DOHH2 (cell line): ENCODE results near the gene PTPRN2.

Source experiments
- H3F3A ChIP-seq: fragments of 200-600 bp; sonication (generic), shearing (Covaris generic); 2 replicates; pipeline ENCODE4 v1.6.0; 2016; ENCODE audit warnings: antibody characterized with exemption, mild to moderate bottlenecking; ENCODE audit not compliant: control insufficient read depth, insufficient read depth
- H3K27ac ChIP-seq: fragments of 200-600 bp; sonication (generic); 2 replicates; pipeline ENCODE4 v1.5.1; 2014; ENCODE audit warnings: low read depth, mild to moderate bottlenecking, low read length, moderate library complexity
- H3K27me3 ChIP-seq: fragments of 200-600 bp; sonication (generic); 2 replicates; pipeline ENCODE4 v1.6.1; 2014; ENCODE audit warnings: mild to moderate bottlenecking, low read length, mixed read lengths; ENCODE audit not compliant: control insufficient read depth
- H3K36me3 ChIP-seq: fragments of 200-600 bp; sonication (generic); 2 replicates; pipeline ENCODE4 v1.6.1; 2014; ENCODE audit warnings: mild to moderate bottlenecking, low read length, moderate library complexity, mixed read lengths; ENCODE audit not compliant: control insufficient read depth
- H3K4me1 ChIP-seq: fragments of 200-600 bp; sonication (generic); 2 replicates; pipeline ENCODE4 v1.6.1; 2014; ENCODE audit warnings: mild to moderate bottlenecking, low read length, mixed read lengths; ENCODE audit not compliant: control insufficient read depth
- H3K4me2 ChIP-seq: fragments of 200-600 bp; sonication (generic); 2 replicates; pipeline ENCODE4 v1.6.0; 2014; ENCODE audit warnings: mild to moderate bottlenecking, low read length, moderate library complexity
- H3K4me3 ChIP-seq: fragments of 200-600 bp; sonication (generic); 2 replicates; pipeline ENCODE4 v1.5.1; 2014; ENCODE audit warnings: mild to moderate bottlenecking, low read length, mixed read lengths
- H3K79me2 ChIP-seq: fragments of 200-600 bp; sonication (generic); 2 replicates; pipeline ENCODE4 v1.6.1; 2014; ENCODE audit warnings: mild to moderate bottlenecking, low read length, mixed read lengths; ENCODE audit not compliant: control insufficient read depth
- H3K9me2 ChIP-seq: fragments of 200-600 bp; sonication (generic); replicated peaks from 2 replicates; pipeline ENCODE4 v1.6.1; 2014; ENCODE audit warnings: mild to moderate bottlenecking, low read length, mixed read lengths; ENCODE audit not compliant: control insufficient read depth
- H3K9me3 ChIP-seq: fragments of 200-600 bp; sonication (generic); 2 replicates; pipeline ENCODE4 v1.6.1; 2014; ENCODE audit warnings: antibody characterized with exemption, low read length, mixed read lengths; ENCODE audit not compliant: control insufficient read depth, insufficient read depth
- H4K20me1 ChIP-seq: fragments of 200-600 bp; sonication (generic); 2 replicates; pipeline ENCODE4 v1.6.0; 2014; ENCODE audit warnings: low read depth, mild to moderate bottlenecking, antibody characterized with exemption, low read length, moderate library complexity; ENCODE audit not compliant: control insufficient read depth, insufficient read depth
- CTCF ChIP-seq: fragments of 200-600 bp; sonication (generic); IDR thresholded peaks from one replicate; pipeline ENCODE4 v1.5.1; 2014; ENCODE audit warnings: antibody characterized with exemption, mild to moderate bottlenecking, low read depth, low read length; ENCODE audit not compliant: poor library complexity, severe bottlenecking
- EZH2phosphoT487 ChIP-seq: fragments of 200-600 bp; sonication (generic); IDR thresholded peaks from 2 replicates; pipeline ENCODE4 v1.6.1; 2017; ENCODE audit warnings: borderline replicate concordance, mild to moderate bottlenecking, antibody characterized with exemption, low read length, moderate library complexity, mixed read lengths

The PTPRN2 gene

DNA sequence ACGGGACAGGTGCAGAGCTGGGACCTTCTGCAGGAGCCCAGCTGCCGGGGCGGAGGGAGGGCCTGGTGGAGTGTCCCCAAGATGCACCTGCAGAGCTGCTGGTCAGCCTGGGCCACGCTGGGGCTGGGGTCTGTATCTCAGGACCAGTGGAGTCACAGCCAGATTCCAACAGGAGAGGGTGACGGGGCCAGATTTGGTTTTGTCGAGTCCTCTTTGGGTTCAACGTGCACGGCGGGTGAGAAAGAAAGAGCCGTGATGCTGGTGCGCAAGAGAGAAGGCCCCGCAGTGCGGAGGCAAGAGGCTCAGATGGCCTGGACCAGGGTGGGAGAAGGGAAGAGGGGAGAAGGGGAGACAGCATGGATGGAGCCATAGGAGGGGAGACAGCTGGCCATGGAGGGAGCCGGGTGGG, 462.9 kb downstream of the PTPRN2 start:
- Histone ChIP-seq H3K4me3 (no peak overlapping the region), H3K27ac (no peak overlapping the region), H3K9me2 (no peaks in the 10 kb centered on the region), H3K79me2 (no peaks in the 10 kb centered on the region), H3K4me1 (no peaks in the 10 kb centered on the region), H3K9me3 (peaks cover 61% of the 10 kb centered on the region), H3K36me3 (no peaks in the 10 kb centered on the region), H3K4me2 (no peak overlapping the region), H4K20me1 (no peaks in the 10 kb centered on the region), H3K27me3 (no peaks in the 10 kb centered on the region), H3F3A (no peaks in the 10 kb centered on the region)
- TF ChIP-seq CTCF (no peak), EZH2phosphoT487 (no peak)

- Histone ChIP-seq H3K36me3 (no peaks in the 10 kb centered on the region), H3K9me3 (peaks cover 52% of the 10 kb centered on the region; the same call in 1 of the 2 replicates), H3K4me3 (no peak overlapping the region), H4K20me1 (no peaks in the 10 kb centered on the region), H3K27me3 (no peaks in the 10 kb centered on the region), H3K9me2 (no peaks in the 10 kb centered on the region), H3K4me2 (no peak overlapping the region), H3K79me2 (no peaks in the 10 kb centered on the region), H3K4me1 (no peaks in the 10 kb centered on the region), H3K27ac (no peak overlapping the region), H3F3A (no peaks in the 10 kb centered on the region)
- TF ChIP-seq CTCF (no peak), EZH2phosphoT487 (no peak)
Observed at GRCh38 chr7:158123753-158124152, 463.9 kb downstream of the PTPRN2 start.

DNA sequence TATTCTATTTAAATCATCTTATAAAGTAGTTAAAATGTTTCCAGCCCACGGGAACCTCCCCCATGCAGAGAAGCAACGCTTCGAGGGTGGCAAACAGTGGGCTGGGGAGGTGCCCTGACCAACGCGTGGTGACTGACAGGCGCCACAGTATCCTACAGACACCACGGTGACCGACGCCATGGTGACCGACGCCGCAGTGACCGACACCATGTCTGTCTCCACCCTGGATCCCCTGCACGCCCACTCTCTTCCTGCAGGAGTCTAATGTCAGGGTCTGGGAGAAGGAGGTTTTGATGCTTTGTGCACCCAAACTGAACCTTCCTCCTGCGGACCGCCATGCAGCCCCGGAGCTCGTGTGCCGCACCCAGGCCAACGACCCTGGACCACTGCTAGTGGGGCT, 464.4 kb downstream of the PTPRN2 start:
- H3F3A ChIP-seq, result no peaks in the 10 kb centered on the region
- no peaks in the 10 kb centered on the region for H3K4me1 ChIP-seq
- no peak overlapping the region for H3K4me2 ChIP-seq
- peaks cover 46% of the 10 kb centered on the region; the same call in 1 of the 2 replicates for H3K9me3 ChIP-seq
- no peak overlapping the region for H3K4me3 ChIP-seq
- no peaks in the 10 kb centered on the region for H4K20me1 ChIP-seq
- H3K9me2 ChIP-seq, result no peaks in the 10 kb centered on the region
- no peak for TF ChIP-seq CTCF
- no peak for TF ChIP-seq EZH2phosphoT487
- no peaks in the 10 kb centered on the region for H3K36me3 ChIP-seq
- no peaks in the 10 kb centered on the region for H3K27me3 ChIP-seq
- no peaks in the 10 kb centered on the region for H3K79me2 ChIP-seq
- no peak overlapping the region for H3K27ac ChIP-seq
